Thyroid gland (tissue), 4 donors: ENCODE measurements around the gene TPRG1.

ENCODE experiments used
- POLR2A ChIP-seq, 2 donors: fragments of 450-650 bp; IDR thresholded peaks; one replicate each; pipeline ENCODE4 v1.6.1; 2017; ENCODE audit warnings: antibody characterized with exemption in 2 of 2, mild to moderate bottlenecking in 2 of 2, moderate library complexity in 1 of 2
- TF ChIP-seq, protein P1 (sequence below), 6 experiments: fragments of 200-600 bp in 3 of 6; fragments of 450-650 bp in 3 of 6; sonication (generic) in 3 of 6; IDR thresholded peaks; one replicate each; pipeline ENCODE4 v1.5.1; 2016 to 2019; ENCODE audit warnings: antibody characterized with exemption in 6 of 6, mild to moderate bottlenecking in 2 of 6, inconsistent platforms in 1 of 6, moderate library complexity in 1 of 6

DNA sequence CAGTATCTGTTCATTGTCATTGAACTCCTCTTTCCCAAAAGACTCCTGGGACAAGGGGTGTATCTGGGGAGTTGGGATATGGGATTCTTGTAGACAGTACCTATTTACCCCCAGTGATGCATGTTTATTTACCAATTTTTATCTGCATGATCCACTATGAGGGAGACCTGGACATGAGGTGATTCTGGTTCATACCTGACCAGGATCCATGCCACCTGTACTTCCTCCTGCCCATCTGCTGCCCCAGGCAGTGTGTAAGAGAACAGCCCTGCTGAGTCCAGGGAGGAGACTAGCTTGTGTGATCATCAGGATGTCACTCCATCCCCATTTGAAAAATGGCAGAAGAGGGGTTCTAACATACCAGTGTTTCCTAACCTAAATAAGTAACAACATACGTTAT lies 3.1 kb upstream of the TPRG1 start:
- TF ChIP-seq, protein P1, sequence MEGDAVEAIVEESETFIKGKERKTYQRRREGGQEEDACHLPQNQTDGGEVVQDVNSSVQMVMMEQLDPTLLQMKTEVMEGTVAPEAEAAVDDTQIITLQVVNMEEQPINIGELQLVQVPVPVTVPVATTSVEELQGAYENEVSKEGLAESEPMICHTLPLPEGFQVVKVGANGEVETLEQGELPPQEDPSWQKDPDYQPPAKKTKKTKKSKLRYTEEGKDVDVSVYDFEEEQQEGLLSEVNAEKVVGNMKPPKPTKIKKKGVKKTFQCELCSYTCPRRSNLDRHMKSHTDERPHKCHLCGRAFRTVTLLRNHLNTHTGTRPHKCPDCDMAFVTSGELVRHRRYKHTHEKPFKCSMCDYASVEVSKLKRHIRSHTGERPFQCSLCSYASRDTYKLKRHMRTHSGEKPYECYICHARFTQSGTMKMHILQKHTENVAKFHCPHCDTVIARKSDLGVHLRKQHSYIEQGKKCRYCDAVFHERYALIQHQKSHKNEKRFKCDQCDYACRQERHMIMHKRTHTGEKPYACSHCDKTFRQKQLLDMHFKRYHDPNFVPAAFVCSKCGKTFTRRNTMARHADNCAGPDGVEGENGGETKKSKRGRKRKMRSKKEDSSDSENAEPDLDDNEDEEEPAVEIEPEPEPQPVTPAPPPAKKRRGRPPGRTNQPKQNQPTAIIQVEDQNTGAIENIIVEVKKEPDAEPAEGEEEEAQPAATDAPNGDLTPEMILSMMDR (IDR thresholded peaks at IDR 0.05): no peak
- TF ChIP-seq POLR2A (IDR thresholded peaks at IDR 0.05): no peak
